PC-3 (cell line): Measurements from ENCODE around the gene STAU1. TPM values are rescaled to one million over a fixed set of nuclear protein-coding genes. Genes with fewer than 3 reads are reported as not detected.

Experiments used
- ATAC-seq: fragments of 200-7000 bp; cut with Tn5 transposase; 2 replicates; pipeline ENCODE4 v1.9.1; 2020; ENCODE audit warnings: mild to moderate bottlenecking, moderate library complexity
- BruUV-seq: library from RNA; stranded (reverse); fragments of 400-500 nt; replicated peaks from 2 replicates; lab custom pipeline; 2021; lab: Mats Ljungman, UMichigan
- CTCF ChIA-PET: fragments of 300-600 bp; sonication (Branson Sonifier 250); formaldehyde crosslinking; loops from one replicate; lab custom pipeline; 2022; ENCODE audit warnings: antibody characterized with exemption; lab: Charles Lee
- POLR2A ChIA-PET: fragments of 300-600 bp; sonication (Branson Sonifier 250); formaldehyde crosslinking; loops from one replicate; lab custom pipeline; 2022; ENCODE audit warnings: antibody characterized with exemption; ENCODE audit not compliant: unreplicated experiment; lab: Charles Lee
- DNase-seq: peaks from one replicate; pipeline ENCODE4 v3.0.0-alpha.2; 2015
- H2AFZ ChIP-seq: fragments of 300-600 bp; sonication (generic); 2 replicates; pipeline ENCODE4 v1.6.0; 2016; ENCODE audit warnings: antibody characterized with exemption, low read length
- H3F3A ChIP-seq: fragments of 300-600 bp; sonication (generic); one replicate; pipeline ENCODE4 v1.6.0; 2017; ENCODE audit warnings: antibody characterized with exemption, low read length, control low read depth, mild to moderate bottlenecking; ENCODE audit not compliant: unreplicated experiment
- H3K27ac ChIP-seq: fragments of 300-600 bp; sonication (generic); 2 replicates; pipeline ENCODE4 v1.5.1; 2016; ENCODE audit warnings: mild to moderate bottlenecking, low read length
- H3K27me3 ChIP-seq: fragments of 300-600 bp; sonication (generic); 2 replicates; pipeline ENCODE4 v1.6.1; 2016; ENCODE audit warnings: low read length, mixed read lengths
- H3K36me3 ChIP-seq: fragments of 300-600 bp; sonication (generic); 2 replicates; pipeline ENCODE4 v1.6.1; 2016; ENCODE audit warnings: low read depth, mixed run types, low read length, mixed read lengths
- H3K4me1 ChIP-seq: fragments of 300-600 bp; sonication (generic); 2 replicates; pipeline ENCODE4 v1.5.1; 2016; ENCODE audit warnings: low read length; ENCODE audit not compliant: insufficient read depth
- H3K4me2 ChIP-seq: fragments of 300-600 bp; sonication (generic); 2 replicates; pipeline ENCODE4 v1.6.0; 2016; ENCODE audit warnings: low read length
- H3K4me3 ChIP-seq: fragments of 300-600 bp; sonication (generic); 2 replicates; pipeline ENCODE4 v1.5.1; 2016; ENCODE audit warnings: mild to moderate bottlenecking, low read length, mixed read lengths
- H3K79me2 ChIP-seq: fragments of 300-600 bp; sonication (generic); 2 replicates; pipeline ENCODE4 v1.6.1; 2017; ENCODE audit warnings: low read length, mixed read lengths
- H3K9ac ChIP-seq: fragments of 300-600 bp; sonication (generic); 2 replicates; pipeline ENCODE4 v1.6.0; 2016; ENCODE audit warnings: mild to moderate bottlenecking, low read length
- H3K9me2 ChIP-seq: fragments of 300-600 bp; sonication (generic); replicated peaks from 2 replicates; pipeline ENCODE4 v1.6.1; 2016; ENCODE audit warnings: mixed run types, low read length, mixed read lengths
- H3K9me3 ChIP-seq: fragments of 300-600 bp; sonication (generic); 2 replicates; pipeline ENCODE4 v1.6.1; 2016; ENCODE audit warnings: low read length, mixed read lengths
- H4K20me1 ChIP-seq: fragments of 300-600 bp; sonication (generic); 2 replicates; pipeline ENCODE4 v1.6.1; 2016; ENCODE audit warnings: low read length, mixed read lengths
- EZH2 ChIP-seq: fragments of 300-600 bp; sonication (generic); IDR thresholded peaks from one replicate; pipeline ENCODE4 v1.6.1; 2017; ENCODE audit warnings: antibody characterized with exemption, mild to moderate bottlenecking, low read length; ENCODE audit not compliant: unreplicated experiment
- EZH2phosphoT487 ChIP-seq: fragments of 300-600 bp; sonication (generic); IDR thresholded peaks from 2 replicates; pipeline ENCODE4 v1.6.1; 2018; ENCODE audit warnings: mild to moderate bottlenecking, antibody characterized with exemption, low read length, borderline replicate concordance
- intact Hi-C: fragments of 100-400 bp; cut with micrococcal nuclease; formaldehyde crosslinking; loops from 2 replicates; pipeline ENCODE4 v1.9.0; 2023
- total RNA-seq: library from RNA; depleted of rRNA; stranded (reverse); fragments of >200 nt; gene quantifications from 2 replicates; pipeline ENCODE4 v1.2.3, GENCODE V29; 2014
- TF ChIP-seq, protein P1 (sequence below): fragments of 300-600 bp; sonication (generic); conservative IDR thresholded peaks from 2 replicates; pipeline ENCODE4 v1.5.1; 2017; ENCODE audit warnings: antibody characterized with exemption, low read depth, mild to moderate bottlenecking, low read length

STAU1 gene
- total RNA-seq, 1 experiment from 2014 or later = 87.8 TPM

DNA sequence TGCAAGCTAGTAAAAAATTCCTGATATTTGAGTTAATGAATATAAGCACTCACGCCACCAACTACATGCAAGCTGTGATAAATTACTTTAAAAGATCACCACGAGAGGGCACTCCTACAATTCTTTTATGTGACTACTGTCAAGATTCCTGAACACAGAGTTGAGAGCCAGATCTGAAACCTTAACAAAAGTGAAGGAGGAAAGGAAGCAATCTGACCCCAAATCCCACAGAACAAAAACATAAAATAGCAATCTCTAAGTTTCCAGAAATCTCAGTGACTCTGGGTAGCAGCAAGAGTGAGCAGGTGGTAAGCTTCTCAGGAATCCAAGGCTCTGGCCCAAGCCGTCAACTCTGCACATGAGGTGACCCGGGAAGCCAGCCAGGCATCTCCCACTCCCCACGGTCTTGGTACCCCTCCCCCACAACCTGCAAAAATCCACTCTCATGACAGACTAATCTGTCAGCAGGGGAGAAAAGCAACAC, 55.1 kb downstream of the STAU1 start:
- no TSS peak for BruUV-seq
- no peaks in the 10 kb centered on the region for H3F3A ChIP-seq
- ChIA-PET CTCF (interaction anchor here (0.8 to 1.5 kb wide), 3 partner anchors 47 to 113 kb away, joined by 3 to 23 read pairs (median 4); no protein-coding TSS in a partner anchor), POLR2A (interaction anchor here (0.6 kb wide), 1 partner anchor 763 kb away, joined by 3 read pairs; no protein-coding TSS in a partner anchor)
- intact Hi-C loops = loop anchor here (1.0 kb wide), 2 partner anchors 53 to 84 kb away; no protein-coding TSS in a partner anchor
- no peak overlapping the region for H3K4me3 ChIP-seq
- no peaks in the 10 kb centered on the region for H3K9me3 ChIP-seq
- no peaks in the 10 kb centered on the region for H3K27me3 ChIP-seq
- H3K9ac ChIP-seq = no peak overlapping the region
- peaks cover 28% of the 10 kb centered on the region for H3K36me3 ChIP-seq
- no peak overlapping the region for H2AFZ ChIP-seq
- no peaks in the 10 kb centered on the region for H4K20me1 ChIP-seq
- H3K4me2 ChIP-seq = no peak overlapping the region
- H3K27ac ChIP-seq = no peak overlapping the region
- DNase-seq (peak; percentile 90), ATAC-seq (peak; percentile 88)
- H3K79me2 ChIP-seq = no peaks in the 10 kb centered on the region
- no peaks in the 10 kb centered on the region for H3K9me2 ChIP-seq
- TF ChIP-seq EZH2phosphoT487 (no peak), EZH2 (no peak)
- TF ChIP-seq, protein P1, sequence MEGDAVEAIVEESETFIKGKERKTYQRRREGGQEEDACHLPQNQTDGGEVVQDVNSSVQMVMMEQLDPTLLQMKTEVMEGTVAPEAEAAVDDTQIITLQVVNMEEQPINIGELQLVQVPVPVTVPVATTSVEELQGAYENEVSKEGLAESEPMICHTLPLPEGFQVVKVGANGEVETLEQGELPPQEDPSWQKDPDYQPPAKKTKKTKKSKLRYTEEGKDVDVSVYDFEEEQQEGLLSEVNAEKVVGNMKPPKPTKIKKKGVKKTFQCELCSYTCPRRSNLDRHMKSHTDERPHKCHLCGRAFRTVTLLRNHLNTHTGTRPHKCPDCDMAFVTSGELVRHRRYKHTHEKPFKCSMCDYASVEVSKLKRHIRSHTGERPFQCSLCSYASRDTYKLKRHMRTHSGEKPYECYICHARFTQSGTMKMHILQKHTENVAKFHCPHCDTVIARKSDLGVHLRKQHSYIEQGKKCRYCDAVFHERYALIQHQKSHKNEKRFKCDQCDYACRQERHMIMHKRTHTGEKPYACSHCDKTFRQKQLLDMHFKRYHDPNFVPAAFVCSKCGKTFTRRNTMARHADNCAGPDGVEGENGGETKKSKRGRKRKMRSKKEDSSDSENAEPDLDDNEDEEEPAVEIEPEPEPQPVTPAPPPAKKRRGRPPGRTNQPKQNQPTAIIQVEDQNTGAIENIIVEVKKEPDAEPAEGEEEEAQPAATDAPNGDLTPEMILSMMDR = peak; percentile 90
- H3K4me1 ChIP-seq = no peaks in the 10 kb centered on the region

DNA sequence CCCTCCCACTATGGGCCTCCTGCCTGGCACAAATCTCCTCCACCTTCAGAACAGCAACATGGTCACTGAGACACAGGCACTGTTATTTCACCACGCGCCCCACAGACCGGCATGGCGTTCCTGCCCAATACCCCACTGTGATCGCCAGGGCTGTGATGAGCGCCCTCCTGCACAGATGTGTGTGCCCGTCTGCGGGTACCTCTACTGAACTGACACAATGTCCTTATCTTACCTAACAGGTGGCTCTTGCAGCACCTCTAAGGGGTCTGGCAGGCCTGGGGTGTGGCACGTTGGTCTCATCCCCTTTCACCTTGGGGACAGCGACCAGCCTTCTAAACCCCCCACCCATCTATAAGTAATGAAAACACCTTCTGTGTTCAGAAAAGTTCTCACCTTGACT, 64.2 kb downstream of the STAU1 start:
- ATAC-seq (no peak), DNase-seq (no peak)
- no peak for TF ChIP-seq EZH2
- Histone ChIP-seq H3K79me2 (no peaks in the 10 kb centered on the region), H3F3A (peaks cover 4% of the 10 kb centered on the region), H3K4me1 (no peaks in the 10 kb centered on the region), H3K27ac (no peak overlapping the region), H4K20me1 (no peaks in the 10 kb centered on the region), H3K36me3 (peaks cover 50% of the 10 kb centered on the region), H3K27me3 (no peaks in the 10 kb centered on the region), H2AFZ (no peak overlapping the region), H3K4me3 (no peak overlapping the region), H3K9ac (no peak overlapping the region), H3K9me2 (no peaks in the 10 kb centered on the region), H3K4me2 (no peak overlapping the region), H3K9me3 (no peaks in the 10 kb centered on the region)
- POLR2A ChIA-PET = no interaction called here
- no TSS peak for BruUV-seq
- intact Hi-C loops = no loop called here
- CTCF ChIA-PET = no interaction called here

DNA sequence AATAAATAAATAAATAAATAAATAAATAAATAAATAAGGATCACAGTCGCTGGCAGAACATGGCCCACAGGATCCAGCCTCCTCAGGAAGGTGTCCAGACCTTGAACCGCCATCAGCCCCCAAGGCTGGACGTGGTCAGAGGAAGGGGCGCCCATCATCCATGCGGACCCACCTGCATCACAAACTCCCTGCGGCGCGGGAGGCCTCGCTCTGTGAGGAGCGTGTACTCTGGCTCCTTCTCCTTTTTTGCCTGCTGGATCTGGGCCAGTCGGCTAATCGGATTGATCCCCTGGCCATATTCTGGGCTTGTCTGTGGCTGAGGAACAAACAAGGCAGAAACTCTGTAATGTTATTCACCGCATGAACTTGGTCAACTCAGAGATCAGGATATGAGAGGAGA, 65.2 kb downstream of the STAU1 start:
- Histone ChIP-seq H3K27me3 (no peaks in the 10 kb centered on the region), H4K20me1 (no peaks in the 10 kb centered on the region), H3K9me2 (no peaks in the 10 kb centered on the region), H3K79me2 (no peaks in the 10 kb centered on the region), H2AFZ (no peak overlapping the region), H3K4me2 (no peak overlapping the region), H3K4me1 (no peaks in the 10 kb centered on the region), H3K9me3 (no peaks in the 10 kb centered on the region), H3K9ac (no peak overlapping the region), H3K4me3 (no peak overlapping the region), H3F3A (peaks cover 4% of the 10 kb centered on the region), H3K36me3 (peaks cover 56% of the 10 kb centered on the region), H3K27ac (no peak overlapping the region)
- BruUV-seq = no TSS peak
- ChIA-PET POLR2A (no interaction called here), CTCF (no interaction called here)
- TF ChIP-seq EZH2 (no peak), EZH2phosphoT487 (no peak)
- intact Hi-C loops = no loop called here
- no peak for ATAC-seq
- no peak for DNase-seq
